Stimulated activated CD8-positive, alpha-beta memory T cell treated with anti-CD3 and anti-CD28 coated beads, Interleukin-12 subunit alpha, Interleukin-12 subunit beta, amount 100 ng/mL, for 24 hours (primary cell): ENCODE data around the gene M6PR.
"Not testable (repeated sequence)": the region's sequence is repeated elsewhere in the genome, so short reads cannot be mapped to it uniquely, and the experiment has no call there.

ENCODE experiments used
- DNase-seq: peaks from one replicate; pipeline ENCODE4 v3.0.0-alpha.2; 2020; ENCODE audit errors: extremely low read depth

M6PR gene

GRCh38 chr12:8912914-8913313 is 36.5 kb downstream of the M6PR start:
- no peak for DNase-seq

- DNase-seq: no peak
Observed at GRCh38 chr12:8911606-8912268, 37.7 kb downstream of the M6PR start.

- no peak for DNase-seq
Observed at GRCh38 chr12:8909752-8910151, 39.7 kb downstream of the M6PR start.

- DNase-seq: no peak
Observed at GRCh38 chr12:8907513-8907912, 41.9 kb downstream of the M6PR start.

GRCh38 chr12:8906266-8907180 is 42.9 kb downstream of the M6PR start:
- DNase-seq: no peak

- DNase-seq: no peak
Observed at GRCh38 chr12:8905546-8905945, 43.9 kb downstream of the M6PR start.

GRCh38 chr12:8904665-8905064 is 44.8 kb downstream of the M6PR start:
- DNase-seq: no peak

- no peak for DNase-seq
Observed at GRCh38 chr12:8903646-8904045, 45.8 kb downstream of the M6PR start.

GRCh38 chr12:8902703-8903102 is 46.7 kb downstream of the M6PR start:
- not testable (repeated sequence) for DNase-seq

GRCh38 chr12:8899830-8900229 is 49.6 kb downstream of the M6PR start:
- no peak for DNase-seq

- no peak for DNase-seq
Observed at GRCh38 chr12:8897081-8897480, 52.4 kb downstream of the M6PR start.

GRCh38 chr12:8894986-8895385 is 54.5 kb downstream of the M6PR start:
- DNase-seq: no peak

GRCh38 chr12:8894378-8894777 is 55.1 kb downstream of the M6PR start:
- no peak for DNase-seq

- no peak for DNase-seq
Observed at GRCh38 chr12:8891976-8892375, 57.5 kb downstream of the M6PR start.
